Testis (tissue), 2 donors: ENCODE measurements around the gene RAD9B.

Experiments used
- POLR2A ChIP-seq: fragments of 450-650 bp; IDR thresholded peaks from one replicate; pipeline ENCODE4 v1.6.1; 2017; ENCODE audit warnings: antibody characterized with exemption, mild to moderate bottlenecking, moderate library complexity
- TF ChIP-seq, protein P1 (sequence below), 3 experiments: fragments of 450-650 bp in 2 of 3; fragments of 200-600 bp in 1 of 3; sonication (generic) in 1 of 3; IDR thresholded peaks; one replicate each; pipeline ENCODE4 v1.5.1; 2016 to 2019; ENCODE audit warnings: antibody characterized with exemption in 3 of 3, mild to moderate bottlenecking in 2 of 3, moderate library complexity in 1 of 3

DNA sequence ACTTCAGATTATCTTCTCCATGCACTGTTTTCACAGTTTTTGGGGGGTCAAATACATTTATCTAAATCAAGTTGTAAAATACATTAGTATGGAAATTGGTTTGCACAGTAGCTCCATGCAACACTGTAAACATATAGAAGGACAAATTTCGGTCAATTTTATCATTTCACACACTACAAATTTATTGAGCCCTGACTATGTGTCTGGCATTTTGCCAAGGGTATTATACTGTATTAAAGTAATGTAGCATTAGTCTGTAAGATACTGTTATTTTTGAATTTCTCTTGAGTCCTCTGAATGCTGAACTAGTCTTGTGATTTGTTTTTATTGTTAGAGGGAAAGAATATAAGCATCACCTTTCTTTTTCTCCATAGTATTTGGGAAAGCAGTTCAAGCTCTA is 1.3 kb downstream of the RAD9B start:
- no peak for TF ChIP-seq POLR2A
- TF ChIP-seq, protein P1, sequence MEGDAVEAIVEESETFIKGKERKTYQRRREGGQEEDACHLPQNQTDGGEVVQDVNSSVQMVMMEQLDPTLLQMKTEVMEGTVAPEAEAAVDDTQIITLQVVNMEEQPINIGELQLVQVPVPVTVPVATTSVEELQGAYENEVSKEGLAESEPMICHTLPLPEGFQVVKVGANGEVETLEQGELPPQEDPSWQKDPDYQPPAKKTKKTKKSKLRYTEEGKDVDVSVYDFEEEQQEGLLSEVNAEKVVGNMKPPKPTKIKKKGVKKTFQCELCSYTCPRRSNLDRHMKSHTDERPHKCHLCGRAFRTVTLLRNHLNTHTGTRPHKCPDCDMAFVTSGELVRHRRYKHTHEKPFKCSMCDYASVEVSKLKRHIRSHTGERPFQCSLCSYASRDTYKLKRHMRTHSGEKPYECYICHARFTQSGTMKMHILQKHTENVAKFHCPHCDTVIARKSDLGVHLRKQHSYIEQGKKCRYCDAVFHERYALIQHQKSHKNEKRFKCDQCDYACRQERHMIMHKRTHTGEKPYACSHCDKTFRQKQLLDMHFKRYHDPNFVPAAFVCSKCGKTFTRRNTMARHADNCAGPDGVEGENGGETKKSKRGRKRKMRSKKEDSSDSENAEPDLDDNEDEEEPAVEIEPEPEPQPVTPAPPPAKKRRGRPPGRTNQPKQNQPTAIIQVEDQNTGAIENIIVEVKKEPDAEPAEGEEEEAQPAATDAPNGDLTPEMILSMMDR (IDR thresholded peaks at IDR 0.05): no peak
